ENCODE data around the gene CEP128. TPM values are rescaled to one million over a fixed set of nuclear protein-coding genes. Genes with fewer than 3 reads are reported as not detected.

CEP128 gene
- total RNA-seq, 4 donors from 2014 or later = 0.82 to 3.6 (median 1.6) TPM

- in situ Hi-C loops (cut with MboI; ENCODE audit: low sequenced_read_pairs in 4 of 4) (no loop called here), intact Hi-C loops (cut with DNase I; ENCODE audit: low total_unique reads) (no loop called here)
- Histone ChIP-seq H3K36me3 (no peaks in the 10 kb centered on the region), H3K4me3 (no peak overlapping the region), H3K27me3 (no peaks in the 10 kb centered on the region), H3K27ac (no peak overlapping the region), H3K4me1 (no peaks in the 10 kb centered on the region), H3K9me3 (no peaks in the 10 kb centered on the region)
- TF ChIP-seq POLR2A (IDR thresholded peaks at IDR 0.05) (no peak), CTCF (IDR thresholded peaks at IDR 0.05 in 4 of 5, conservative IDR thresholded peaks at IDR 0.05 in 1 of 5) (no peak)
- DNase-seq (no peak), ATAC-seq (no peak)
Measured at GRCh38 chr14:80608563-80608962, 333.0 kb downstream of the CEP128 start.

GRCh38 chr14:80607430-80608190 lies 333.9 kb downstream of the CEP128 start:
- no peak overlapping the region for H3K27ac ChIP-seq
- no peak for TF ChIP-seq CTCF (IDR thresholded peaks at IDR 0.05 in 4 of 5, conservative IDR thresholded peaks at IDR 0.05 in 1 of 5)
- no peak for TF ChIP-seq POLR2A (IDR thresholded peaks at IDR 0.05)
- no peak overlapping the region for H3K4me3 ChIP-seq
- ATAC-seq (no peak), DNase-seq (no peak)
- H3K4me1 ChIP-seq = no peaks in the 10 kb centered on the region
- in situ Hi-C loops (cut with MboI; ENCODE audit: low sequenced_read_pairs in 4 of 4) = no loop called here
- no peaks in the 10 kb centered on the region for H3K9me3 ChIP-seq
- intact Hi-C loops (cut with DNase I; ENCODE audit: low total_unique reads) = no loop called here
- no peaks in the 10 kb centered on the region for H3K27me3 ChIP-seq
- no peaks in the 10 kb centered on the region for H3K36me3 ChIP-seq

- no peak overlapping the region for H3K4me3 ChIP-seq
- H3K9me3 ChIP-seq = no peaks in the 10 kb centered on the region
- DNase-seq = no peak
- H3K27ac ChIP-seq = peak overlapping the region in 1 of 4 donors; percentile 42
- intact Hi-C loops (cut with DNase I; ENCODE audit: low total_unique reads) (no loop called here), in situ Hi-C loops (cut with MboI; ENCODE audit: low sequenced_read_pairs in 4 of 4) (no loop called here)
- ATAC-seq = peak in 1 of 2 donors; percentile 33
- no peaks in the 10 kb centered on the region for H3K36me3 ChIP-seq
- no peak for TF ChIP-seq CTCF (IDR thresholded peaks at IDR 0.05 in 4 of 5, conservative IDR thresholded peaks at IDR 0.05 in 1 of 5)
- no peak for TF ChIP-seq POLR2A (IDR thresholded peaks at IDR 0.05)
- no peaks in the 10 kb centered on the region for H3K4me1 ChIP-seq
- no peaks in the 10 kb centered on the region for H3K27me3 ChIP-seq
Measured at GRCh38 chr14:80606347-80606772, 335.2 kb downstream of the CEP128 start.

- no peak overlapping the region for H3K27ac ChIP-seq
- ATAC-seq = no peak
- H3K9me3 ChIP-seq = no peaks in the 10 kb centered on the region
- H3K27me3 ChIP-seq = no peaks in the 10 kb centered on the region
- no peak for TF ChIP-seq CTCF (IDR thresholded peaks at IDR 0.05 in 4 of 5, conservative IDR thresholded peaks at IDR 0.05 in 1 of 5)
- TF ChIP-seq POLR2A (IDR thresholded peaks at IDR 0.05) = no peak
- no peak for DNase-seq
- H3K4me3 ChIP-seq = no peak overlapping the region
- intact Hi-C loops (cut with DNase I; ENCODE audit: low total_unique reads) (no loop called here), in situ Hi-C loops (cut with MboI; ENCODE audit: low sequenced_read_pairs in 4 of 4) (no loop called here)
- no peaks in the 10 kb centered on the region for H3K4me1 ChIP-seq
- no peaks in the 10 kb centered on the region for H3K36me3 ChIP-seq
Measured at GRCh38 chr14:80605536-80605935, 336.0 kb downstream of the CEP128 start.

All from gastrocnemius medialis (tissue), 4 donors.